T-helper 2 cell treated with Interferon-gamma antibody and Interleukin-4, amounts not matched to agents 100 ng/mL and 5 ng/mL, for 36 hours (primary cell): Measurements from ENCODE around the gene RPTOR. TPM values are rescaled to one million over a fixed set of nuclear protein-coding genes. Genes with fewer than 3 reads are reported as not detected.

Source experiments
- intact Hi-C: fragments of 100-400 bp; cut with micrococcal nuclease; formaldehyde crosslinking; loops from one replicate; pipeline ENCODE4 v1.15.1; 2023
- total RNA-seq: library from RNA; stranded (reverse); gene quantifications from 2 replicates; pipeline ENCODE4 v1.2.3, GENCODE V29; 2022

Gene RPTOR
- total RNA-seq, 1 donor from 2014 or later, result 78.5 TPM

GRCh38 chr17:80826346-80826954 lies 281.8 kb downstream of the RPTOR start:
- intact Hi-C loops, result no loop called here

GRCh38 chr17:80826955-80827645 lies 282.5 kb downstream of the RPTOR start:
- intact Hi-C loops, result no loop called here

GRCh38 chr17:80827646-80828643 lies 283.3 kb downstream of the RPTOR start:
- intact Hi-C loops, result no loop called here

GRCh38 chr17:80829166-80829813 lies 284.7 kb downstream of the RPTOR start:
- intact Hi-C loops, result no loop called here

GRCh38 chr17:80830020-80830780 lies 285.6 kb downstream of the RPTOR start:
- intact Hi-C loops, result loop anchor here (5.0 kb wide), 1 partner anchor 48 kb away; no protein-coding TSS in a partner anchor

- intact Hi-C loops, result loop anchor here (5.0 kb wide), 1 partner anchor 49 kb away; no protein-coding TSS in a partner anchor
Measured at GRCh38 chr17:80831491-80831890, 286.9 kb downstream of the RPTOR start.

- intact Hi-C loops, result loop anchor here (2.0 to 5.0 kb wide), 3 partner anchors 41 to 50 kb away; no protein-coding TSS in a partner anchor
Measured at GRCh38 chr17:80832266-80832676, 287.6 kb downstream of the RPTOR start.

GRCh38 chr17:80832888-80833583 lies 288.4 kb downstream of the RPTOR start:
- intact Hi-C loops, result loop anchor here (1.0 to 5.0 kb wide), 5 partner anchors 23 to 72 kb away; no protein-coding TSS in a partner anchor

- intact Hi-C loops, result loop anchor here (1.0 to 5.0 kb wide), 5 partner anchors 22 to 73 kb away; no protein-coding TSS in a partner anchor
Measured at GRCh38 chr17:80833952-80834892, 289.6 kb downstream of the RPTOR start.

- intact Hi-C loops, result loop anchor here (5.0 kb wide), 1 partner anchor 53 kb away; no protein-coding TSS in a partner anchor
Measured at GRCh38 chr17:80834893-80835275, 290.2 kb downstream of the RPTOR start.

GRCh38 chr17:80835816-80836657 lies 291.4 kb downstream of the RPTOR start:
- intact Hi-C loops, result no loop called here

- intact Hi-C loops, result no loop called here
Measured at GRCh38 chr17:80836658-80836965, 292.0 kb downstream of the RPTOR start.

- intact Hi-C loops, result no loop called here
Measured at GRCh38 chr17:80836971-80837481, 292.4 kb downstream of the RPTOR start.

- intact Hi-C loops, result no loop called here
Measured at GRCh38 chr17:80837711-80838110, 293.1 kb downstream of the RPTOR start.

- intact Hi-C loops, result no loop called here
Measured at GRCh38 chr17:80838311-80839025, 293.8 kb downstream of the RPTOR start.

- intact Hi-C loops, result no loop called here
Measured at GRCh38 chr17:80839026-80839345, 294.3 kb downstream of the RPTOR start.

- intact Hi-C loops, result no loop called here
Measured at GRCh38 chr17:80839511-80839941, 294.9 kb downstream of the RPTOR start.
